ENCODE results near the gene RAB11A.
A peak's percentile ranks its signal among the peaks of the same experiment; 100 is the strongest.

RAB11A gene

DNA sequence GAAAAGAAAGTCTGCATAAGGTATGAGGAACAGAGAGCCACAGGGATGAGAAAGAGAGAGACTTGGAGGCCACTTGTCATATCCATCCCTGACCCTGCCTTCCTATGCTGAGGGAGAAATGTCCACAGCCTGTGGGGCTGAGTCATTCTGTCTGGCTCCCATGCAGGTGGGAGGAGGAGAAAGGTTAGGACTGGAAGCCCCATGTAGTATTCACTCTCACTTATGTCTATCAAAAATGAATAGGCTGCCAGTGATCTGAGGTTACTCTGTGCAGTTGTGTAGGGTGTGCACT is 71.3 kb downstream of the RAB11A start:
- no peak for TF ChIP-seq GLIS3 (CRISPR knock-in tag; IDR thresholded peaks at IDR 0.05)
- no peak for TF ChIP-seq CSDC2 (CRISPR knock-in tag; IDR thresholded peaks at IDR 0.05)
- TF ChIP-seq TOX (CRISPR knock-in tag; IDR thresholded peaks at IDR 0.05; ENCODE audit: borderline replicate concordance) = no peak
- TF ChIP-seq ARNTL (CRISPR knock-in tag; IDR thresholded peaks at IDR 0.05; ENCODE audit: borderline replicate concordance, low read depth) = no peak
- TF ChIP-seq ISL1 (CRISPR knock-in tag; IDR thresholded peaks at IDR 0.05) = no peak
- TF ChIP-seq ZNF8 (CRISPR knock-in tag; IDR thresholded peaks at IDR 0.05) = no peak
- TF ChIP-seq, protein P1, sequence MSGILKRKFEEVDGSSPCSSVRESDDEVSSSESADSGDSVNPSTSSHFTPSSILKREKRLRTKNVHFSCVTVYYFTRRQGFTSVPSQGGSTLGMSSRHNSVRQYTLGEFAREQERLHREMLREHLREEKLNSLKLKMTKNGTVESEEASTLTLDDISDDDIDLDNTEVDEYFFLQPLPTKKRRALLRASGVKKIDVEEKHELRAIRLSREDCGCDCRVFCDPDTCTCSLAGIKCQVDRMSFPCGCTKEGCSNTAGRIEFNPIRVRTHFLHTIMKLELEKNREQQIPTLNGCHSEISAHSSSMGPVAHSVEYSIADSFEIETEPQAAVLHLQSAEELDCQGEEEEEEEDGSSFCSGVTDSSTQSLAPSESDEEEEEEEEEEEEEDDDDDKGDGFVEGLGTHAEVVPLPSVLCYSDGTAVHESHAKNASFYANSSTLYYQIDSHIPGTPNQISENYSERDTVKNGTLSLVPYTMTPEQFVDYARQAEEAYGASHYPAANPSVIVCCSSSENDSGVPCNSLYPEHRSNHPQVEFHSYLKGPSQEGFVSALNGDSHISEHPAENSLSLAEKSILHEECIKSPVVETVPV (CRISPR knock-in tag; IDR thresholded peaks at IDR 0.05) = no peak
- no peak for TF ChIP-seq ZC3H10 (CRISPR knock-in tag; IDR thresholded peaks at IDR 0.05)
- no peak for TF ChIP-seq ZFP3 (CRISPR knock-in tag; IDR thresholded peaks at IDR 0.05)
- TF ChIP-seq OSR1 (CRISPR knock-in tag; IDR thresholded peaks at IDR 0.05) = no peak
- TF ChIP-seq, protein P2, sequence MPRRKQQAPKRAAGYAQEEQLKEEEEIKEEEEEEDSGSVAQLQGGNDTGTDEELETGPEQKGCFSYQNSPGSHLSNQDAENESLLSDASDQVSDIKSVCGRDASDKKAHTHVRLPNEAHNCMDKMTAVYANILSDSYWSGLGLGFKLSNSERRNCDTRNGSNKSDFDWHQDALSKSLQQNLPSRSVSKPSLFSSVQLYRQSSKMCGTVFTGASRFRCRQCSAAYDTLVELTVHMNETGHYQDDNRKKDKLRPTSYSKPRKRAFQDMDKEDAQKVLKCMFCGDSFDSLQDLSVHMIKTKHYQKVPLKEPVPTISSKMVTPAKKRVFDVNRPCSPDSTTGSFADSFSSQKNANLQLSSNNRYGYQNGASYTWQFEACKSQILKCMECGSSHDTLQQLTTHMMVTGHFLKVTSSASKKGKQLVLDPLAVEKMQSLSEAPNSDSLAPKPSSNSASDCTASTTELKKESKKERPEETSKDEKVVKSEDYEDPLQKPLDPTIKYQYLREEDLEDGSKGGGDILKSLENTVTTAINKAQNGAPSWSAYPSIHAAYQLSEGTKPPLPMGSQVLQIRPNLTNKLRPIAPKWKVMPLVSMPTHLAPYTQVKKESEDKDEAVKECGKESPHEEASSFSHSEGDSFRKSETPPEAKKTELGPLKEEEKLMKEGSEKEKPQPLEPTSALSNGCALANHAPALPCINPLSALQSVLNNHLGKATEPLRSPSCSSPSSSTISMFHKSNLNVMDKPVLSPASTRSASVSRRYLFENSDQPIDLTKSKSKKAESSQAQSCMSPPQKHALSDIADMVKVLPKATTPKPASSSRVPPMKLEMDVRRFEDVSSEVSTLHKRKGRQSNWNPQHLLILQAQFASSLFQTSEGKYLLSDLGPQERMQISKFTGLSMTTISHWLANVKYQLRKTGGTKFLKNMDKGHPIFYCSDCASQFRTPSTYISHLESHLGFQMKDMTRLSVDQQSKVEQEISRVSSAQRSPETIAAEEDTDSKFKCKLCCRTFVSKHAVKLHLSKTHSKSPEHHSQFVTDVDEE (CRISPR knock-in tag; IDR thresholded peaks at IDR 0.05) = no peak
- TF ChIP-seq, protein P3, sequence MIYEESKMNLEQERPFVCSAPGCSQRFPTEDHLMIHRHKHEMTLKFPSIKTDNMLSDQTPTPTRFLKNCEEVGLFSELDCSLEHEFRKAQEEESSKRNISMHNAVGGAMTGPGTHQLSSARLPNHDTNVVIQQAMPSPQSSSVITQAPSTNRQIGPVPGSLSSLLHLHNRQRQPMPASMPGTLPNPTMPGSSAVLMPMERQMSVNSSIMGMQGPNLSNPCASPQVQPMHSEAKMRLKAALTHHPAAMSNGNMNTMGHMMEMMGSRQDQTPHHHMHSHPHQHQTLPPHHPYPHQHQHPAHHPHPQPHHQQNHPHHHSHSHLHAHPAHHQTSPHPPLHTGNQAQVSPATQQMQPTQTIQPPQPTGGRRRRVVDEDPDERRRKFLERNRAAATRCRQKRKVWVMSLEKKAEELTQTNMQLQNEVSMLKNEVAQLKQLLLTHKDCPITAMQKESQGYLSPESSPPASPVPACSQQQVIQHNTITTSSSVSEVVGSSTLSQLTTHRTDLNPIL (CRISPR knock-in tag; IDR thresholded peaks at IDR 0.05; ENCODE audit: low read depth) = no peak
- TF ChIP-seq ESRRG (CRISPR knock-in tag; IDR thresholded peaks at IDR 0.05) = no peak
- TF ChIP-seq ZFP30 (CRISPR knock-in tag; IDR thresholded peaks at IDR 0.05) = no peak
- TF ChIP-seq ZNF565 (CRISPR knock-in tag; conservative IDR thresholded peaks at IDR 0.05; ENCODE audit: low read depth) = no peak
- no peak for TF ChIP-seq TCF4 (CRISPR knock-in tag; IDR thresholded peaks at IDR 0.05; ENCODE audit: borderline replicate concordance)
- TF ChIP-seq, protein P4, sequence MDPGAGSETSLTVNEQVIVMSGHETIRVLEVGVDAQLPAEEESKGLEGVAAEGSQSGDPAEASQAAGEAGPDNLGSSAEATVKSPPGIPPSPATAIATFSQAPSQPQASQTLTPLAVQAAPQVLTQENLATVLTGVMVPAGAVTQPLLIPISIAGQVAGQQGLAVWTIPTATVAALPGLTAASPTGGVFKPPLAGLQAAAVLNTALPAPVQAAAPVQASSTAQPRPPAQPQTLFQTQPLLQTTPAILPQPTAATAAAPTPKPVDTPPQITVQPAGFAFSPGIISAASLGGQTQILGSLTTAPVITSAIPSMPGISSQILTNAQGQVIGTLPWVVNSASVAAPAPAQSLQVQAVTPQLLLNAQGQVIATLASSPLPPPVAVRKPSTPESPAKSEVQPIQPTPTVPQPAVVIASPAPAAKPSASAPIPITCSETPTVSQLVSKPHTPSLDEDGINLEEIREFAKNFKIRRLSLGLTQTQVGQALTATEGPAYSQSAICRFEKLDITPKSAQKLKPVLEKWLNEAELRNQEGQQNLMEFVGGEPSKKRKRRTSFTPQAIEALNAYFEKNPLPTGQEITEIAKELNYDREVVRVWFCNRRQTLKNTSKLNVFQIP (CRISPR knock-in tag; IDR thresholded peaks at IDR 0.05; ENCODE audit: borderline replicate concordance, low read depth) = no peak
- TF ChIP-seq SNAI2 (CRISPR knock-in tag; IDR thresholded peaks at IDR 0.05) = no peak
- TF ChIP-seq RARB (CRISPR knock-in tag; IDR thresholded peaks at IDR 0.05) = no peak
- peak; percentile 31 for ATAC-seq

Measured in SK-N-SH treated with all-trans-retinoic acid at 6 μM for 48 hours (cell line).